Osteoblast (primary cell): ENCODE data around the gene LPCAT1. TPM values are rescaled to one million over a fixed set of nuclear protein-coding genes. Genes with fewer than 3 reads are reported as not detected.

Experiments used
- DNase-seq: peaks from one replicate; pipeline ENCODE4 v3.0.0; 2011; ENCODE audit warnings: low spot score, mixed read lengths; ENCODE audit not compliant: insufficient read length; ENCODE audit errors: missing footprints
- H2AFZ ChIP-seq: 2 replicates; pipeline ENCODE4 v1.6.0; 2011; ENCODE audit warnings: mild to moderate bottlenecking, low read length
- H3K27ac ChIP-seq: 2 replicates; pipeline ENCODE4 v1.5.1; 2011; ENCODE audit warnings: mild to moderate bottlenecking, low read depth, low read length, moderate library complexity
- H3K27me3 ChIP-seq: 2 replicates; pipeline ENCODE4 v1.6.0; 2012; ENCODE audit warnings: mild to moderate bottlenecking, control low read depth, inconsistent platforms, low read length, moderate library complexity; ENCODE audit not compliant: insufficient read depth
- H3K36me3 ChIP-seq: 2 replicates; pipeline ENCODE4 v1.5.1; 2011; ENCODE audit warnings: mild to moderate bottlenecking, low read length, control low read depth, moderate library complexity; ENCODE audit not compliant: insufficient read depth
- H3K4me1 ChIP-seq: 2 replicates; pipeline ENCODE4 v1.5.1; 2011; ENCODE audit warnings: mild to moderate bottlenecking, low read length, control low read depth, moderate library complexity; ENCODE audit not compliant: insufficient read depth
- H3K4me2 ChIP-seq: 2 replicates; pipeline ENCODE4 v1.6.0; 2011; ENCODE audit warnings: mild to moderate bottlenecking, low read length; ENCODE audit not compliant: insufficient read depth
- H3K4me3 ChIP-seq: fragments of 200-600 bp; sonication (generic); 3 replicates; pipeline ENCODE4 v1.5.1; 2012; ENCODE audit warnings: mild to moderate bottlenecking, low read length, inconsistent platforms; ENCODE audit not compliant: insufficient read depth
- H3K79me2 ChIP-seq: 2 replicates; pipeline ENCODE4 v1.6.0; 2012; ENCODE audit warnings: mild to moderate bottlenecking, low read length, control low read depth, inconsistent platforms; ENCODE audit not compliant: insufficient read depth
- H3K9me3 ChIP-seq: 2 replicates; pipeline ENCODE4 v1.5.1; 2011; ENCODE audit warnings: low read depth, low read length, control low read depth
- H4K20me1 ChIP-seq: 2 replicates; pipeline ENCODE4 v1.6.0; 2012; ENCODE audit warnings: mild to moderate bottlenecking, low read length, control low read depth; ENCODE audit not compliant: insufficient read depth
- total RNA-seq: library from RNA; depleted of rRNA; stranded (reverse); fragments of >200 nt; gene quantifications from 2 replicates; pipeline ENCODE4 v1.2.3, GENCODE V29; 2012
- TF ChIP-seq, protein P1 (sequence below): IDR thresholded peaks from 2 replicates; pipeline ENCODE4 v1.5.1; 2011; ENCODE audit warnings: mild to moderate bottlenecking, low read depth, low read length, moderate library complexity; ENCODE audit errors: extremely low read depth

The LPCAT1 gene
- total RNA-seq, 1 donor, result 11.6 TPM

DNA sequence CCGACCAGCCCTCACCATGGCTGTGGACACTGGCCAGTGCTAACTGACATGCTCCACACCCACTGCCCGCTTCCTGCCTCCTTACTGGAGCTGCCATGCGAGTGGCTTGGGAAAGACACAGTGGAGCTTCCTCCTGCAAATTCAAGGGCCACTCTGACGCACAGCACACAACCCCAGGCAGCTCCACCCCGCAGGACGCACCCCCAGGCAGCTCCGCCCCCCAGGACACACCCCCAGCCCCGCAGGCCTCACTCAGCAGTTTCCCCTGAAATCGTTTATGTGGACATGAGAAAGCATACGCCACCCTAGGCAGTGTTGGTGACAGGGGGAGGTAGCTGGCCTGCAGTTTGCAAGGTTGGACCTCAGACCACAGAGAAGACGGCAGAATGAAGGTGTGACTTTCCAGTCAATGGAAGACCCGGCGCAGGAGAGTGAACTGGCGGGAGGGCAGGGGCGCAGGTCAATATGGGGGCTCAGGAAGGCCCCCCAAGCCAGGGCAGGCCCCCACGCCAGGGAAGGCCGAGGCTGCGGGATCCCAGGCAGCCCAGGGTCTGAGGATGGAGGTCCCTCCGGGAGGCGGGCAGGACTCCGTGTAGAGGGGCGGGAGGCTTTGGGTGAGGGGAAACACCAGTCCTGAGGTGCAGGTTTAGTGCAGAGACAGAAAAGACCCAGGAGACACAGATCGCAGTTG, 21.6 kb downstream of the LPCAT1 start:
- Histone ChIP-seq H3K36me3 (peaks cover 11% of the 10 kb centered on the region), H3K4me3 (no peak overlapping the region), H3K4me1 (no peaks in the 10 kb centered on the region), H2AFZ (no peak overlapping the region), H3K9me3 (no peaks in the 10 kb centered on the region), H3K79me2 (peaks cover 66% of the 10 kb centered on the region), H4K20me1 (peaks cover 91% of the 10 kb centered on the region), H3K4me2 (no peak overlapping the region), H3K27me3 (no peaks in the 10 kb centered on the region), H3K27ac (no peak overlapping the region)
- no peak for DNase-seq
- TF ChIP-seq, protein P1, sequence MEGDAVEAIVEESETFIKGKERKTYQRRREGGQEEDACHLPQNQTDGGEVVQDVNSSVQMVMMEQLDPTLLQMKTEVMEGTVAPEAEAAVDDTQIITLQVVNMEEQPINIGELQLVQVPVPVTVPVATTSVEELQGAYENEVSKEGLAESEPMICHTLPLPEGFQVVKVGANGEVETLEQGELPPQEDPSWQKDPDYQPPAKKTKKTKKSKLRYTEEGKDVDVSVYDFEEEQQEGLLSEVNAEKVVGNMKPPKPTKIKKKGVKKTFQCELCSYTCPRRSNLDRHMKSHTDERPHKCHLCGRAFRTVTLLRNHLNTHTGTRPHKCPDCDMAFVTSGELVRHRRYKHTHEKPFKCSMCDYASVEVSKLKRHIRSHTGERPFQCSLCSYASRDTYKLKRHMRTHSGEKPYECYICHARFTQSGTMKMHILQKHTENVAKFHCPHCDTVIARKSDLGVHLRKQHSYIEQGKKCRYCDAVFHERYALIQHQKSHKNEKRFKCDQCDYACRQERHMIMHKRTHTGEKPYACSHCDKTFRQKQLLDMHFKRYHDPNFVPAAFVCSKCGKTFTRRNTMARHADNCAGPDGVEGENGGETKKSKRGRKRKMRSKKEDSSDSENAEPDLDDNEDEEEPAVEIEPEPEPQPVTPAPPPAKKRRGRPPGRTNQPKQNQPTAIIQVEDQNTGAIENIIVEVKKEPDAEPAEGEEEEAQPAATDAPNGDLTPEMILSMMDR, result no peak

DNA sequence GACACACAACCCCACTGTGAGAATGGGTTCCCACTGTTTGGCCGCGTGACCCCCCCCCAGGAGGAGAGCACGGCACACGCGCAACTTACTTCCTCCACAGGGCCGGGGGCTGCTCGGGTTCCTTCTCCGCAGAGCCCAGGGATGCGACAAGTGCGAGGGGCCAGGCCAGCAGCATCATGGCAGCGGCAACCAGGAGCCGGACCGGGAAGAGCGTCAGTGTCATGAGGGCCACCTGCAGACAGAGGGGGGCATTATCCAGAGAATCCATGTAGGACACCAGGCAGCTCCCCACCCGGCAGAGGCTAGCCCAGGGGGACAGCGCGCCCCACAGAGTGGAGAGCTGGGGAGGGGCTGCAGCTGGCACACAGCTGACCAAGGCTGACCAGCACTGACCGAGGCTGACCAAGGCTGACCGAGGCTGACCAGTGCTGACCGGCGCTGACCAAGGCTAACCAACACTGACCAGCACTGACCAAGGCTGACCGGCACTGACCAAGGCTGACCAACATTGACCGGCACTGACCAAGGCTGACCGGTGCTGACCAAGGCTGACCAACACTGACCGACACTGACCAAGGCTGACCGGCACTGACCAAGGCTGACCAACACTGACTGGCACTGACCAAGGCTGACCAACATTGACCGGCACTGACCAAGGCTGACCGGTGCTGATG, 22.3 kb downstream of the LPCAT1 start:
- Histone ChIP-seq H3K36me3 (peaks cover 11% of the 10 kb centered on the region), H3K4me3 (no peak overlapping the region), H4K20me1 (peaks cover 91% of the 10 kb centered on the region), H3K79me2 (peaks cover 59% of the 10 kb centered on the region), H3K9me3 (no peaks in the 10 kb centered on the region), H2AFZ (no peak overlapping the region), H3K4me1 (no peaks in the 10 kb centered on the region), H3K27me3 (no peaks in the 10 kb centered on the region), H3K27ac (no peak overlapping the region), H3K4me2 (no peak overlapping the region)
- DNase-seq, result no peak
- TF ChIP-seq, protein P1, result no peak

DNA sequence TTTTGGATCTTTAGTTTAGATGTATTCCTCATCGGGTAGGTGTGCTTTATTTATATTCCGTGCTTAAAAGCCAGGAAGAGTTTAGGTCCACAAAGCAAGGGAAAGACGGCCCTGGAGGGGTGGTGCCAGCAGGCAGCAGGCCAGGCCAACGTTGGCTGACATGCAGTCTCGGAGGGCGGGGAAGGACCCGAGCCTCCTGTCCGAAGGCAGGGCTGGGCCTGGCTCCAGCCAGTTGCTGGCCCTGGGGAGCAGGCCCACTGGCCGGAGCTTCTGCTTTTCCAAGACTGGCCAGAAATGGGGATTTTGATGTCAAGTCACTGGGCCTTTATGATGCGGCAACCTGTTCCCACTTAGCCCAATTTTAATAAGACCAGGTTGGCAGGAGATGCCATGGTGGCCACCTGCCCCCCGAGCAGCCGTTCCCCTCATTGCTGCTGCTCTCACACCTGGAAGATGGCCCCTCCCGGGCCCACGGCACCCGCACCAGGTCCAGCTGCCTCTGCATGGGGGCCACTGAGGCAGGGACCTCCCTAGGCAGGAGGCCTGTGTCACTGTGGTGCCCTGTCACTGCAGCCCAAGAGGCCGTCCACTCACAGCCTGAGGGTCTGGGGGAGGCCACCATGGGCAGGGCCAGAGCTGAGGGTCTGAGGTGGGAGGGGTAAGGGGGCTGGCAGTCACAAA, 23.2 kb downstream of the LPCAT1 start:
- Histone ChIP-seq H2AFZ (no peak overlapping the region), H3K27ac (no peak overlapping the region), H4K20me1 (peaks cover 85% of the 10 kb centered on the region), H3K4me1 (no peaks in the 10 kb centered on the region), H3K36me3 (peaks cover 15% of the 10 kb centered on the region), H3K4me2 (no peak overlapping the region), H3K4me3 (no peak overlapping the region), H3K9me3 (no peaks in the 10 kb centered on the region), H3K27me3 (no peaks in the 10 kb centered on the region), H3K79me2 (peaks cover 50% of the 10 kb centered on the region)
- TF ChIP-seq, protein P1, result no peak
- no peak for DNase-seq

DNA sequence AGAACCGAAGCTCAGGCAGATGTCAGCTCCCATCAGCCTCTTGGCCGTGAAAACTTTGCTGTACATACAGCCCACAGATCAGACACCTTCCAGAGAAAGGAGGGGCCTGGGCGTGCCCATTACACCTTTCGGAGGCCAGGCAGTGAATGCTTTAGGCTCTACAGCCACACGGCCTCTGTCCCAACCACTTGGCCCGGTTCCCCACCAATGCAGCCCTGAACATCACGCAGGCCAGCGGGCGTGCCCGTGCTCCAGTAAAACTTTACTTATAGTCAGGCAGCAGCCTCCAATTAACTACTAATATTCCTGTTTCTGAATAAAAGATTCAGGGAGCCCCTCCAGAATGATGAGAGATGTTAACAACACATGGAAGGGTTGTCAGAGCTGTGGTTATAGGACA, 23.9 kb downstream of the LPCAT1 start:
- DNase-seq, result no peak
- Histone ChIP-seq H4K20me1 (peaks cover 81% of the 10 kb centered on the region), H3K4me3 (no peak overlapping the region), H3K4me1 (no peaks in the 10 kb centered on the region), H3K36me3 (peaks cover 18% of the 10 kb centered on the region), H3K27me3 (no peaks in the 10 kb centered on the region), H3K79me2 (peaks cover 45% of the 10 kb centered on the region), H3K9me3 (no peaks in the 10 kb centered on the region), H2AFZ (no peak overlapping the region), H3K4me2 (no peak overlapping the region), H3K27ac (no peak overlapping the region)
- TF ChIP-seq, protein P1, result no peak
